SU-DHL-6 (cell line): Measurements from ENCODE around the gene GPR33.

ENCODE experiments used
- EZH2phosphoT487 ChIP-seq: fragments of 200-600 bp; sonication (generic), shearing (Covaris generic); conservative IDR thresholded peaks from 2 replicates; pipeline ENCODE4 v1.6.1; 2018; ENCODE audit warnings: mild to moderate bottlenecking, antibody characterized with exemption, low read length, moderate library complexity, mixed read lengths
- TF ChIP-seq, protein P1 (sequence below): fragments of 200-600 bp; sonication (generic); IDR thresholded peaks from one replicate; pipeline ENCODE4 v1.5.1; 2017; ENCODE audit warnings: antibody characterized with exemption, mild to moderate bottlenecking, low read length, moderate library complexity; ENCODE audit not compliant: insufficient read depth, poor library complexity, severe bottlenecking

DNA sequence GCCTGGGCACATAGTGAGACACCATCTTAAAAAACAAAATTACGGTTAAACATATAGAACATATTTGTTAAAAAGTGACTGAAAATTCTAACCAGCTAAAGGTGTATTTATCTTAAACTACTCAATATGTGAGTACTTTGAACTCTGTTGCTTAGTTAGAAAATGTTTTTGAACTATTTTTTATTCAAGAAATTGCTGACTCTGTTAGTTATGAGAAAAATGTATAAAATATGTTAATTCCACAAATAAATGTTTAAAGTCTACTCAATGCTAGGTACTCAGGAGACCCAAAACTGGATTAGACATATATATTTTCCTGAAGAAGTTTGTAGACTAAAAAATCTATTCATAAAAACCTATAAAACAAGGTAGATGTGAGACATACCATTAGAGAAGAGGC lies 23.0 kb upstream of the GPR33 start:
- TF ChIP-seq, protein P1, sequence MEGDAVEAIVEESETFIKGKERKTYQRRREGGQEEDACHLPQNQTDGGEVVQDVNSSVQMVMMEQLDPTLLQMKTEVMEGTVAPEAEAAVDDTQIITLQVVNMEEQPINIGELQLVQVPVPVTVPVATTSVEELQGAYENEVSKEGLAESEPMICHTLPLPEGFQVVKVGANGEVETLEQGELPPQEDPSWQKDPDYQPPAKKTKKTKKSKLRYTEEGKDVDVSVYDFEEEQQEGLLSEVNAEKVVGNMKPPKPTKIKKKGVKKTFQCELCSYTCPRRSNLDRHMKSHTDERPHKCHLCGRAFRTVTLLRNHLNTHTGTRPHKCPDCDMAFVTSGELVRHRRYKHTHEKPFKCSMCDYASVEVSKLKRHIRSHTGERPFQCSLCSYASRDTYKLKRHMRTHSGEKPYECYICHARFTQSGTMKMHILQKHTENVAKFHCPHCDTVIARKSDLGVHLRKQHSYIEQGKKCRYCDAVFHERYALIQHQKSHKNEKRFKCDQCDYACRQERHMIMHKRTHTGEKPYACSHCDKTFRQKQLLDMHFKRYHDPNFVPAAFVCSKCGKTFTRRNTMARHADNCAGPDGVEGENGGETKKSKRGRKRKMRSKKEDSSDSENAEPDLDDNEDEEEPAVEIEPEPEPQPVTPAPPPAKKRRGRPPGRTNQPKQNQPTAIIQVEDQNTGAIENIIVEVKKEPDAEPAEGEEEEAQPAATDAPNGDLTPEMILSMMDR = no peak
- no peak for TF ChIP-seq EZH2phosphoT487
